ENCODE results near the gene NTM. TPM values are rescaled to one million over a fixed set of nuclear protein-coding genes. Genes with fewer than 3 reads are reported as not detected.

Gene NTM
- total RNA-seq, 2 donors from 2014 or later, result 0.26 to 3.6 TPM

DNA sequence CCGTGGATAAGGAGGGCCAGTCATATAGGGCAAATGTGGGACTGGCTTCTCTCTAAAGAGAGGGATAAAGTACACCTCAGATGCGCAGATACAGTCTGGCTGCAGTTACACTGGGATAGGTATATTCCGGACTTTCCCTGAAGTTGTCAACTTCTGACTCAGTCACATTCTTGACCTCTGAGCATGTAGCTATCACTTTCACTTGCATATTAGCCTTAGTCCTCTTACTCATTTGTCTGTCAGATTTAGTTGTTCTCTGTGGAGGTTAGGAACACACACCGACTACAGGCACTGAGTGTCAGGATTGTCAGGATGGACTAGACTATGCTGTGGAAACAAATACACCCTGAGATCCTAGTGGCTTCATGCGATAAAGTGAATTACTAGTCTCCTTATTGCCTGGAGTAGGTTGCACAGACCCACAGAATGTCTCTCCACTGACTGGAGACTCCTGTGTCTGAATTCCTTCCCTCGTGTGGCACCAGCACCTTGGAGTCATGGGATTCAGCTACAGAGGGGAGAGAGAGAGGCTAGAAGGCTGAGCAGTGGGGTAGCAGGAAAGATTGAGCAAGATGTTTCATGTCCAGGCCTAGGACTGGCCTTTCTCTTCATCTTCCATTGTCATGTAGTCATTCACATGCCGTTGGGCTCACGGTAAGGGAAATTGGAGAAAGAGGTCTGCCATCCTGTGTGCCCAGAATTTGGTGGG lies 654.3 kb downstream of the NTM start:
- DNase-seq (no peak), ATAC-seq (no peak)
- H3K36me3 ChIP-seq (replicated peaks in 1 of 2; ENCODE audit: insufficient read depth in 1 of 2, low read depth in 2 of 2), result no peaks in the 10 kb centered on the region
- no peak overlapping the region for H3K4me3 ChIP-seq
- TF ChIP-seq, protein P1, sequence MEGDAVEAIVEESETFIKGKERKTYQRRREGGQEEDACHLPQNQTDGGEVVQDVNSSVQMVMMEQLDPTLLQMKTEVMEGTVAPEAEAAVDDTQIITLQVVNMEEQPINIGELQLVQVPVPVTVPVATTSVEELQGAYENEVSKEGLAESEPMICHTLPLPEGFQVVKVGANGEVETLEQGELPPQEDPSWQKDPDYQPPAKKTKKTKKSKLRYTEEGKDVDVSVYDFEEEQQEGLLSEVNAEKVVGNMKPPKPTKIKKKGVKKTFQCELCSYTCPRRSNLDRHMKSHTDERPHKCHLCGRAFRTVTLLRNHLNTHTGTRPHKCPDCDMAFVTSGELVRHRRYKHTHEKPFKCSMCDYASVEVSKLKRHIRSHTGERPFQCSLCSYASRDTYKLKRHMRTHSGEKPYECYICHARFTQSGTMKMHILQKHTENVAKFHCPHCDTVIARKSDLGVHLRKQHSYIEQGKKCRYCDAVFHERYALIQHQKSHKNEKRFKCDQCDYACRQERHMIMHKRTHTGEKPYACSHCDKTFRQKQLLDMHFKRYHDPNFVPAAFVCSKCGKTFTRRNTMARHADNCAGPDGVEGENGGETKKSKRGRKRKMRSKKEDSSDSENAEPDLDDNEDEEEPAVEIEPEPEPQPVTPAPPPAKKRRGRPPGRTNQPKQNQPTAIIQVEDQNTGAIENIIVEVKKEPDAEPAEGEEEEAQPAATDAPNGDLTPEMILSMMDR (IDR thresholded peaks at IDR 0.05), result no peak
- no peak for TF ChIP-seq POLR2A (IDR thresholded peaks at IDR 0.05)
- H3K4me1 ChIP-seq, result no peaks in the 10 kb centered on the region
- H3K27ac ChIP-seq, result no peak overlapping the region
- no peaks in the 10 kb centered on the region for H3K9me3 ChIP-seq
- intact Hi-C loops (cut with DNase I), result loop anchor here (5.0 kb wide), 1 partner anchor 152 kb away; no protein-coding TSS in a partner anchor
- no peaks in the 10 kb centered on the region for H3K27me3 ChIP-seq
- WGBS, 2 donors, result 74 to 76% methylated on average over 8 of the region's 8 CpGs

DNA sequence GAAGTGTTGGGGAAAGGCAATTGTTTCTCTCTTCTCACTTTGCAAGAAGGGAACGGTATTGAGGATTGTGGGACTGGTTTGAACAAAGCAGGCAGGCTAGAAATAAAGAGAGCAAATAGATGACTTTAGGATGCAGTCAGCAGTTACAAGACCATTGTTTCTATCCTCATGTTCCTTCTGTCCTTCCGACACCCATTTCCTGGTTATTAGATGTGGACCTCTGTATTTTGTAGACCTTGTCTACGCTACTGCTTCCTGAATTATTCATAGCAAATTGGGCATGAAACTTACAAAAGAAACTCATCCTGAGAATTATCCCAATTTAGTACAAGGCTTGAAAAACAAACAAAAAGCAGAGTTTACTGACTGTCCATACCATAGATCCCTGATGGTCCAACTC lies 656.3 kb downstream of the NTM start:
- WGBS, 2 donors, result 75 to 85% methylated on average over 3 of the region's 3 CpGs
- DNase-seq (no peak), ATAC-seq (no peak)
- no peaks in the 10 kb centered on the region for H3K9me3 ChIP-seq
- H3K27me3 ChIP-seq, result no peaks in the 10 kb centered on the region
- TF ChIP-seq, protein P1 (IDR thresholded peaks at IDR 0.05), result no peak
- TF ChIP-seq POLR2A (IDR thresholded peaks at IDR 0.05), result no peak
- no peaks in the 10 kb centered on the region for H3K4me1 ChIP-seq
- intact Hi-C loops (cut with DNase I), result loop anchor here (5.0 kb wide), 1 partner anchor 154 kb away; no protein-coding TSS in a partner anchor
- no peaks in the 10 kb centered on the region for H3K36me3 ChIP-seq (replicated peaks in 1 of 2; ENCODE audit: insufficient read depth in 1 of 2, low read depth in 2 of 2)
- H3K27ac ChIP-seq, result no peak overlapping the region
- no peak overlapping the region for H3K4me3 ChIP-seq

DNA sequence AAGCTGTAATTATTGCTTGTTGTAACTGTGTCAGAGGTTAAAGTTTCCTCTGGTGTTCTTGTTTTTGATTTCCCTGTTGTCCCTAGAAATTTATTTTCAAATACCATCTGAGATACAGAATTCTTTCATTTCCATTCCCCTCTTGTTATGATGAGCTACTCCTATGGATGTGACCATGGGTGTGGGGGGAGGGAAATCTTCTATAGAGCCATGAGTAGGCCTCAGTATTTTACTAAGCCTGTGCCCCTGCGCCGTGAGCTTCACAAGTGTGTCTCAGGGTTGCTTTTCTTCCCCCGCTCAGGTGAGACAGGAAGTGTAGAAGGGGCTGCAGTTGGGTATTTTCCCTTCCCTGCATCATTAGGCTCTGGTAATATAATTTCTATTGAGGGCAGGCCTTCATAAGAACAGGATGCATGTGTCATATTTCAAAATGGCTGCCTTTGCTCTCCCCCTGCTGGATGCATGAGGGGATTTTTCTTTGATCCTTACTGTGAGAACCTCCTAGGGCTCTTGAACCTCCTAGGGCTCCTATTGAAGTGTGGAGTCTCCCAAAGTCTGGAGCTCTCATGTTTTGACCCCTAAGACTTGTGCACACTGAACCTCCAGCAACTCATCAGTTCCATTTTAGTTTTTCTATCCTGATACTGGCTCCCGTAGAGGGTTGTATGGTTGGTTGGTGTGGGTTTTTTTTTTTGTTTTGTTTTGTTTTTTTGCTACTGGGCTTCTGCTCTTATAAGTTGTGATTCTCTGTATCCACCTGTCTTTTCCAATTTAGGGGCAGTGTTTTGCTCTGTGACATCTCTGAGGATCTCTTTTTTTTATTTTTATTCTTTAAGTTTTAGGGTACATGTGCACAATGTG lies 658.2 kb downstream of the NTM start:
- no peak overlapping the region for H3K4me3 ChIP-seq
- no peaks in the 10 kb centered on the region for H3K36me3 ChIP-seq (replicated peaks in 1 of 2; ENCODE audit: insufficient read depth in 1 of 2, low read depth in 2 of 2)
- H3K27ac ChIP-seq, result no peak overlapping the region
- WGBS, 2 donors, result 69 to 96% methylated on average over 4 of the region's 4 CpGs
- no peaks in the 10 kb centered on the region for H3K4me1 ChIP-seq
- H3K9me3 ChIP-seq, result no peaks in the 10 kb centered on the region
- ATAC-seq, result peak; percentile 68
- TF ChIP-seq POLR2A (IDR thresholded peaks at IDR 0.05), result no peak
- TF ChIP-seq, protein P1 (IDR thresholded peaks at IDR 0.05), result peak in 6 of 7 experiments; percentile 15 to 76 (median 58)
- peak in 3 of 4 donors; percentile 59 to 65 (median 64) for DNase-seq
- H3K27me3 ChIP-seq, result no peaks in the 10 kb centered on the region
- intact Hi-C loops (cut with DNase I), result loop anchor here (5.0 kb wide), 1 partner anchor 156 kb away; no protein-coding TSS in a partner anchor

DNA sequence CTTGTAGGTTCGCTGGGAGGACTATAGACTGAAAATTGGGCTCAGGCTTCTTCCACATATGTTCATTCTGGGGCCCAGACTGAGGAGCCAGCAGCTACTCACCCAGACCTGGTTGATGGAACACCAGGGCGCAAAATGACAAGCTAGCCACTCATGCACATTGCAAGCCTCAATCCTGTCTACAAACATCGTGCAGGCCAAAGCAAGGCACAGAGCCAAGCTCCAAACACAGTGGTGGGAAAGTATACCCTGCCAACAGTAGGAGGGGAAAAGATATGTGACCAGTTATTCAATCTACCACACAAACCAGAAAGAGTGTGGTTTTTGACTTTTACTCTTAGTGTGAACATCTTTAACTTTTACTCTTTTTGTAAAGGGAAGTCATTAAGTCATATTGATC lies 660.5 kb downstream of the NTM start:
- 49 to 55% methylated on average over 3 of the region's 3 CpGs for WGBS, 2 donors
- no peaks in the 10 kb centered on the region for H3K9me3 ChIP-seq
- no peak for TF ChIP-seq POLR2A (IDR thresholded peaks at IDR 0.05)
- no peaks in the 10 kb centered on the region for H3K4me1 ChIP-seq
- DNase-seq (no peak), ATAC-seq (no peak)
- H3K27ac ChIP-seq, result no peak overlapping the region
- H3K27me3 ChIP-seq, result no peaks in the 10 kb centered on the region
- intact Hi-C loops (cut with DNase I), result no loop called here
- no peak overlapping the region for H3K4me3 ChIP-seq
- H3K36me3 ChIP-seq (replicated peaks in 1 of 2; ENCODE audit: insufficient read depth in 1 of 2, low read depth in 2 of 2), result no peaks in the 10 kb centered on the region

DNA sequence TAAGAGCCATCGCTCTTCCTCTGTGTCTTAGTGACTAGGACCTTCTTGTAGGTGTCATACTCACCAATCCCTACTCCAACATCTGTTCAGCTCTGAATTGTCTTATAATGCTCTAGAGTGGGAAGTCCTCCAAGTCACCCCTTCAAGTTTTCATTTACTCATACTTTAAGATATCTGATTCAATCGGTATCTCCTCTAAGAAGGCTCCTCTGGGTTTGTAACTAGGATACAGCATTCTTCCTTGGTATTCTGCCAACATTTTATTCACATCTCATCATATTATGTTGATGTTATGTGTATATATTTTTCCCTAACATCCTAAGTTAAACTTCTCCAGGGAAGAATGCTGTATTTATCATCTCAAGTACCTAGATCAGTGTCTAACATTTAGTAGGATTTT lies 662.1 kb downstream of the NTM start:
- no peak overlapping the region for H3K27ac ChIP-seq
- no peaks in the 10 kb centered on the region for H3K36me3 ChIP-seq (replicated peaks in 1 of 2; ENCODE audit: insufficient read depth in 1 of 2, low read depth in 2 of 2)
- ATAC-seq (no peak), DNase-seq (no peak)
- no peaks in the 10 kb centered on the region for H3K9me3 ChIP-seq
- TF ChIP-seq, protein P1 (IDR thresholded peaks at IDR 0.05), result no peak
- no peak for TF ChIP-seq POLR2A (IDR thresholded peaks at IDR 0.05)
- H3K27me3 ChIP-seq, result no peaks in the 10 kb centered on the region
- 56 to 73% methylated on average over 2 of the region's 2 CpGs for WGBS, 2 donors
- no peak overlapping the region for H3K4me3 ChIP-seq
- intact Hi-C loops (cut with DNase I), result no loop called here
- no peaks in the 10 kb centered on the region for H3K4me1 ChIP-seq
